Ishikawa (cell line): ENCODE data around the gene EIF5.

ENCODE experiments used
- CEBPB ChIP-seq: IDR thresholded peaks from 2 replicates; pipeline ENCODE4 v1.6.1; 2012
- CREB1 ChIP-seq: IDR thresholded peaks from 2 replicates; pipeline ENCODE4 v1.6.1; 2012; ENCODE audit warnings: low read depth
- EGR1 ChIP-seq: IDR thresholded peaks from 2 replicates; pipeline ENCODE4 v1.6.1; 2012
- EP300 ChIP-seq: IDR thresholded peaks from 2 replicates; pipeline ENCODE4 v1.6.1; 2012; ENCODE audit warnings: borderline replicate concordance
- FOXM1 ChIP-seq: IDR thresholded peaks from 2 replicates; pipeline ENCODE4 v1.6.1; 2012; ENCODE audit warnings: low read depth, borderline replicate concordance
- NFIC ChIP-seq: IDR thresholded peaks from 2 replicates; pipeline ENCODE4 v1.6.1; 2012
- RAD21 ChIP-seq: IDR thresholded peaks from 2 replicates; pipeline ENCODE4 v1.6.1; 2012; ENCODE audit warnings: low read depth
- REST ChIP-seq: IDR thresholded peaks from 2 replicates; pipeline ENCODE4 v1.6.1; 2012; ENCODE audit warnings: low read depth, mild to moderate bottlenecking
- TAF1 ChIP-seq: IDR thresholded peaks from 2 replicates; pipeline ENCODE4 v1.6.1; 2012; ENCODE audit warnings: low read depth, mild to moderate bottlenecking
- TCF12 ChIP-seq: IDR thresholded peaks from 2 replicates; pipeline ENCODE4 v1.6.1; 2012; ENCODE audit warnings: low read depth
- TEAD4 ChIP-seq: IDR thresholded peaks from 2 replicates; pipeline ENCODE4 v1.6.1; 2012
- YY1 ChIP-seq: IDR thresholded peaks from 2 replicates; pipeline ENCODE4 v1.6.1; 2012; ENCODE audit warnings: low read depth
- ZBTB7A ChIP-seq: IDR thresholded peaks from 2 replicates; pipeline ENCODE4 v1.6.1; 2012; ENCODE audit warnings: low read depth
- TF ChIP-seq, protein P1 (sequence below): IDR thresholded peaks from 2 replicates; pipeline ENCODE4 v1.6.1; 2012
- TF ChIP-seq, protein P2 (sequence below): IDR thresholded peaks from 2 replicates; pipeline ENCODE4 v1.6.1; 2012

The EIF5 gene

GRCh38 chr14:103333754-103334643 is at the start of gene EIF5:
Gene EIF5 (plus strand): TSS chr14:103334237. CDS start chr14:103335861, 1,624 bp downstream.
- TF ChIP-seq TCF12 = peak; percentile 58; the same call in 1 of the 2 replicates
- TF ChIP-seq TAF1 = peak; percentile 94
- peak; percentile 91 for TF ChIP-seq YY1
- peak; percentile 44; the same call in 1 of the 2 replicates for TF ChIP-seq TEAD4
- no peak; the same call in 1 of the 2 replicates for TF ChIP-seq EGR1
- no peak; the same call in 1 of the 2 replicates for TF ChIP-seq CREB1
- TF ChIP-seq, protein P1, sequence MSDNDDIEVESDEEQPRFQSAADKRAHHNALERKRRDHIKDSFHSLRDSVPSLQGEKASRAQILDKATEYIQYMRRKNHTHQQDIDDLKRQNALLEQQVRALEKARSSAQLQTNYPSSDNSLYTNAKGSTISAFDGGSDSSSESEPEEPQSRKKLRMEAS = peak; percentile 9
- TF ChIP-seq EP300 = peak; percentile 29; the same call in 1 of the 2 replicates
- TF ChIP-seq ZBTB7A = peak; percentile 67; the same call in 1 of the 2 replicates
- TF ChIP-seq FOXM1 = no peak

DNA sequence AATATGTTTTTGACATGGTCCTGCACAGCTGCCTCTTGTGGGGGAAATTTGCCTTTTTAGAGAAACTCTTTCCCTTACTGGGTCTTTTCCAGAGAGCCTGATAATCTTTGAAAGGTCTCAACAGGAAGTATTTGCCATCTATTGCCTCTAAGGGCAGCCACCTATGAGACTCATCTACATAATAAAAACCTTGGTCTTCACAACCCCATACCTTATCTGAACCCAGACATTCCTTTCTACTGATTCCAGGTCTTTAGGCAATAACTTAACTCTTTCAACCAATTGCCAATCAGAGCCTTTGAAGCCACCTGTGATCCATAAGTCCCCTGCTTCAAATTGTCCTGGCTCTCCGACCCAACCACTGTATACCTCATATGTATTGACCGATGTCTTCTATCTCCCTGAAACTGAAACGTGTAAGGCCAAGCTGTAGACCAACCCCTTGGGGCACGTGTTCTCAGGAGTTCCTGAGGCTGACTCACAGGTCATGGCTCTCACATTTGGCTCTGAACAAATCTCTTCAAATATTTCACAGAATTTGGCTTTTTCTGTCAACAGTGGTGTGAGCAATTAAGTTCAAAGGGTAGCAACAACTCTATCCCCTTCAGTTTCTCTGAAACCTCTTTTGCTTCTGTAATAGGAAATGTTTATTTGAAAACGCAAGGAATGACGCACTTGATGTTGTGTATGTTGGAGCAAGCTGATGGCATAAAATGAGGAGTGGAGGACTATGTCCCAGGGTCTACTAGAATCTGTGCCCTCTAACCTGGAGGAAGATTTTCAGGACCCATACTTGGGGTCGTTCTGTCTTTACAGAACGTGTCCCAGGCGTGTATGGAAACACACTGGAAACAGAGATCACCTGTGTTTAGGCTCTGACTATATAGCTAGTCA is 49.2 kb upstream of the EIF5 start:
- no peak for TF ChIP-seq CEBPB
- TF ChIP-seq EGR1 = no peak

GRCh38 chr14:103286460-103286859 is 47.6 kb upstream of the EIF5 start:
- TF ChIP-seq ZBTB7A (no peak), RAD21 (no peak), CREB1 (no peak), REST (no peak), FOXM1 (no peak), EGR1 (no peak), TEAD4 (no peak), YY1 (no peak), NFIC (no peak)
- TF ChIP-seq, protein P2, sequence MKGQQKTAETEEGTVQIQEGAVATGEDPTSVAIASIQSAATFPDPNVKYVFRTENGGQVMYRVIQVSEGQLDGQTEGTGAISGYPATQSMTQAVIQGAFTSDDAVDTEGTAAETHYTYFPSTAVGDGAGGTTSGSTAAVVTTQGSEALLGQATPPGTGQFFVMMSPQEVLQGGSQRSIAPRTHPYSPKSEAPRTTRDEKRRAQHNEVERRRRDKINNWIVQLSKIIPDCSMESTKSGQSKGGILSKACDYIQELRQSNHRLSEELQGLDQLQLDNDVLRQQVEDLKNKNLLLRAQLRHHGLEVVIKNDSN = no peak

DNA sequence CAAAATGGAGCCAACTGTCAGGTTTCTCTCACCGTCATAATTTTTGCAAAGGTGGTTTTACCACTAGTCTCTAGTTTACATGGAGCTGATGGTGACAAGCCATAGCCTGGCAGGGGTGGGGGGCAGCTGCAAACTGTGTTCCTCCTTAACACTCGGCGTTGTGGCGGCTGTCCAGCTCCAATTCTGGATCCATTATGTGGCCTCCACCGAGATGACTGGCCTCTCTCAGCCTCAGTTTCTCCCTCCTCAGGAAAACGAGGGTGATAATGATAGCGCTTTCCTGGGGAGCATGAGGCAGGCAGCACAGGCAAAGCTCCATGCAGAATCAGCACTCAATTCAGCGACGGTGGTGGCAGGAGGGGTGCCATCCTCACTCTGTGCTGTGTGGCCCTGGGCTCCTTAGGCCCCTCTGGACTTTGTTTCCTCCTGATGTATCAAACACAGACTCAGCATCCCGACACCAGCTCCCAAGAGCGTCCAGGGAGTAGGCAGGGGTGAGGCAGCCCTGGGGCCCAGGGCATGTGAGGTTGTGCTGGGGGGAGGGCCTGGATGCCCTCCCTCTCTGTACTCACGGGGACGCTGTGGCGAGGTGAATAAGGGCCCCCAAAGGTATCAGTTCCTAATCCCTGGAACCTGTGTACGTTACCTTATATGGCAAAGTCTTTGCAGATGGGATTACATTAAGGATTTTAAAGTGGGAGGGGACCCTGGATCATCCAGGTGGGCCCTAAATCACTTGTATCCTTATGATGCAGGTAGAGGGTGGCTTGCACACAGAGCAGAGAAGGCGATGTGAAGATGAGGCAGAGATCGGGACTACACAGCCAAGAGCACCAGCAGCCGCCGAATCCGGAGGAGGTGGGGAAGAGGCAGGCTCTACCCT is 46.8 kb upstream of the EIF5 start:
- no peak for TF ChIP-seq TAF1
- no peak for TF ChIP-seq NFIC
- no peak for TF ChIP-seq CEBPB
- TF ChIP-seq ZBTB7A = no peak
- no peak for TF ChIP-seq CREB1

DNA sequence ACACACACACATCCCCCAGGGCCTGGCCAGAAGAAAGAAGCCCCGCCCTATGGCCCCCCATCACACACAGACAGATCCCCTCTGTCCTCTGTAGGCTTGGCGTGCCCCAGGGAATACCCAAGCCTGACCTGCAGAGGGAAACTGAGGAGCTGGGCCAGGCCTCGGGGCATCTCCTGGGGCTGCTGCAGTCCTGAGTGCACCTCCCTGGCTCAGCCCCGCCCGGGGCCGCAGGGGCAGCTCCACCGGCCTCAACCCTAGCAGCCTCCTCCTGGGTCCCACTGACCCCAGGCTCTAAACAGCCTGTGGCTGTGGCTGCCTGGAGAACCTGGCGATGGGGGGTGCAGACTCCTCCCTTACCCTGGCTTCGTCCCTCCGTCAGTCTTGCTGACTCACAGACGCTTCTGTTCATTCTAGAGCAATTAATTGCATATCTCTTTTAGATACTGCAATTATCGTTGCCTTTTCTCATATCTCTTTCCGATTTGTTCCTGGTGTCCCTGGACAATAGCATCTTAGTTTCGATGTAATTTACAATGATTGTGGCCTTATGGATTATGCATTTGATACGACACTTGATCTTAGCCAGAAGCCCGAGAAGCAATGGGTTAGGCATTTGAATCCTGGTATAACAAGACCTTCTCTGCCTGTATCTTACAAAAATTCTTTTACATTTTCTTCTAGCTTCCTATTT is 45.8 kb upstream of the EIF5 start:
- TF ChIP-seq TCF12 = no peak
- no peak for TF ChIP-seq CEBPB
- TF ChIP-seq EGR1 = no peak
- TF ChIP-seq RAD21 = no peak
- TF ChIP-seq, protein P1 = no peak
- no peak for TF ChIP-seq NFIC
- TF ChIP-seq REST = no peak
- TF ChIP-seq EP300 = no peak
